Bone marrow (tissue), 2 donors: Measurements from ENCODE around the gene EIF2S1.
"Not testable (repeated sequence)": the region's sequence is repeated elsewhere in the genome, so short reads cannot be mapped to it uniquely, and the experiment has no call there.

ENCODE experiments used
- DNase-seq, 2 donors: peaks; one replicate each; lab custom pipeline; 2025; lab: John Stamatoyannopoulos, UW

Gene EIF2S1

GRCh38 chr14:67371247-67372148 lies 11.4 kb downstream of the EIF2S1 start:
- DNase-seq: no peak

GRCh38 chr14:67372833-67373232 lies 12.7 kb downstream of the EIF2S1 start:
- DNase-seq: no peak

DNA sequence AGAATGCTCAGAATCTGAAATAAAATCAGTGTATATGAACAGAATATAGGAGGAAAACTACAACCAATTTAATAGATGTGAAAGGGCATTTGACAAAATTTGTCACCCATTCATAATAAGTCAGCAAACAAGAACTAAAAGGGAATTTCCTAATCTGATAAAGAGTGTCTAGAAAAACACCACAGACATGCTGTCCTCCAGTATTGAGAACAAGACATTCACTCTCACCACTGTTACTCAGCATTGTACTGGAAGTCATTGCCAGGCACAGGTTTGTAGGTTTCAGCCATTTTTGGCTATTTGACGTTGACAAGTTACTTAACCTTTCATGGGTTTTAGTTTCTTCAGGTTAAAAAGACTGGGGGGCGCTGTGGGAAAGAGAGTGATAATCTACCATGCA lies 13.2 kb downstream of the EIF2S1 start:
- DNase-seq: no peak

GRCh38 chr14:67377916-67378315 lies 17.8 kb downstream of the EIF2S1 start:
- no peak for DNase-seq

GRCh38 chr14:67385120-67385519 lies 25.0 kb downstream of the EIF2S1 start:
- DNase-seq: no peak

DNA sequence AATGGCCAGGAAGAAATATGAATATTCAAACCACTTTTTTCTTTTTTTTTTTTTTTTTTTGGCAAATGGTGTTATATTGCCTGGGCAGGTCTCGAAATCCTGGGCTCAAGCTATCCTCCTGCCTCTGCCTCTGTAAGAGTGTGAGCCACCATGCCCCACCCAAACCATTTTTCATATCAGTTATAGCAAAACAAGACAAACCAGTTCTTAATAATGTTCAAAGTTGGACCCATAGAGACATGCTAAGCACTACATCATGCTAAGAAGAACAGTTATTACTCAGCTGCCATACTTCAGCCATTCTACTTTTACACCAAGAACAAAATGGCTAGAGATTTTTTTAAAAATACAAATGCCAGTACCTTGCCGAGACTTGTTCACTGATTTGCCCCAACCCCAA lies 25.5 kb downstream of the EIF2S1 start:
- DNase-seq: no peak

DNA sequence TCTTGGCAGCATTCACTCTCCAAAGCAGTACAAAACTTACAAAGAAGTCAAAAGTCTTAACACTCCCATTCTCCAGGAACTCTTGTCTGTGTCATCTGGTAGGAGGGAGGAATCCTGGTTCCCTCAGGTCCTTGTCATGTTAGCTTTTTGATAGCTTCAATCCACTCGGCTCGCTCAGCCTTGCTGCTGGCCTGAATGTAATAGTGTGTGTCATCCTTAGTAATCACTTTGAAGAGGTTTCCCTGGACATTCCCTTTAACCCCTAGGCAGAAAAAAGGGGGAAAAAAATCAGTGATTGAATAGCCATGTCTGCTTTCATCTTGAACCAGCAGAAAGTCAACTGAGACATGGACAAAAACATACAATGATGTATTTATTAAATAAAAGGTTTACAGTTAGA lies 27.1 kb downstream of the EIF2S1 start:
- DNase-seq: no peak

GRCh38 chr14:67389275-67389674 lies 29.1 kb downstream of the EIF2S1 start:
- DNase-seq: no peak

DNA sequence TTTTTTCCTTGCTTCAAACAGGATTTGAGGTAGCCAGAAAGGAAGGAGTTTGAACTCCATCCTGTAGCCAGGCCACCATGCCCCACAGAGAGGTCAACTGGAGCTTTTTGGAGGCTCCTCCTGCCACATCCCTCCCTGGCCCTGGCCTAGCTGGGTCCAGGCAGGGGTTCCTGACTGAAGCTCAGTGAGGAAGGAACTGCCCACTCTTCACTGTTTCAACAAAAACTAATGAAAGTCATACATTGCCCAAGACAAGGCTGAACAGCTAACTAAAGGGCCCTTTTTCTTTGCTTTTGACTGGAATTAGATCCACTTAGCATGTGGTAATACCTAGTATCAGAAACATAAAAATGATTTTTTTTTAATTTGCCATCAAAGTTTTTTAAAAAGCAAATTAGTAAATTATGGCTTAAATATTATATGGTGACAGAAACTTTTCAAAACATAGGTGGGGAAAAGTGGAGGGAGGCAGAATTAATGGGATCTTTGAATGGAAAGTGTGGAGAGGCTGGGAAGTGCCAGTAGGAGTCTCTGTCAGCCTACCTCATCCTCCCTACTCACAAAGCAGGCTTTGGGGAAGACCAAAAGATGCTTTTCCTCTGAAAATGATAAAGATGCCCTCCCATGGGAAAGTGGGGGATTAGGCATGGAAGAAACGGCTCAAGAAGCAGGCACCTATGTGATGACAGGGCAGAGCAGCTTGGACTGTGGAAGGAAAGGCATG lies 29.8 kb downstream of the EIF2S1 start:
- no peak for DNase-seq

DNA sequence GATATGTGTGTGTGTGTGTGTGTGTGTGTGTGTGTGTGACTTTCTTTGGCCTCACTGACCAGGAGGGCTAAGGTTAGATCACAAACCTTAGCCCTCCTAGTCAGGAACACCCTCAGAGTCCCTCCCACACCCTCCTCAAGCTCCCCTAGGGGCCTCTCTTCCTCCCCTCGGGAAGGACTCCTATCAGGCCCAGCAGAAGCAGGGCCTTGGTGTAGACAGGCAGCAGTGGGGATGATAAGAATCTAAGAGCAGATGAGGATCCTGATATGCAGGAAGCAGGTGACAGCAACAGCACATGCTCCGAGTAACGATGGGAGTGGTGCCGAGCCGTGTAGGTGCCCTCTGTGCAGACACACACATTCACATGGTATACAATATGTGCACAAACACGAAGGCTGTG lies 31.1 kb downstream of the EIF2S1 start:
- DNase-seq: peak in 1 of 2 donors; percentile 9

- DNase-seq: no peak
Measured at GRCh38 chr14:67392123-67392522, 32.0 kb downstream of the EIF2S1 start.

- no peak for DNase-seq
Measured at GRCh38 chr14:67392800-67393199, 32.7 kb downstream of the EIF2S1 start.

- DNase-seq: no peak
Measured at GRCh38 chr14:67393689-67394088, 33.6 kb downstream of the EIF2S1 start.

- no peak for DNase-seq
Measured at GRCh38 chr14:67395086-67395875, 35.2 kb downstream of the EIF2S1 start.

GRCh38 chr14:67395876-67396189 lies 35.7 kb downstream of the EIF2S1 start:
- no peak for DNase-seq

GRCh38 chr14:67396381-67396970 lies 36.3 kb downstream of the EIF2S1 start:
- DNase-seq: no peak

DNA sequence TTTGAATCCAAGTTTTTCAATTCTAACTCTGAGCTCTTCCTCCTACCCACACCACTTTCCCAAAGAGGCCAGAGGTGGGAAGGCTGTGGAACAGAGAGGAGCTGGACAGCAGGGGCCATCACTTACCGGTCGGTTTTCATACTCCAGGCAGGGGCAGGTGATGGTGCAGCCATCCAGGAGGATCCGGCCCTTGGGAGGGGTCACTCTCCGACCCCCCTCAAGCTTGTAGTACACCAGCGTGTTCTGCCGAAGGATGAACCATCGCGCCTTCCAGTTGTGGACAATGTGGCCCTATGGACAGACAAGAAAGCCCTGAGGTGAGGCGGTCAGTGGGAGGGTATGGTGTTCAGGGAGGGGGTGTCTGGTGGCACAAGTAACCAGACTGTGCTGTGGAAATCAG lies 37.4 kb downstream of the EIF2S1 start:
- no peak for DNase-seq

DNA sequence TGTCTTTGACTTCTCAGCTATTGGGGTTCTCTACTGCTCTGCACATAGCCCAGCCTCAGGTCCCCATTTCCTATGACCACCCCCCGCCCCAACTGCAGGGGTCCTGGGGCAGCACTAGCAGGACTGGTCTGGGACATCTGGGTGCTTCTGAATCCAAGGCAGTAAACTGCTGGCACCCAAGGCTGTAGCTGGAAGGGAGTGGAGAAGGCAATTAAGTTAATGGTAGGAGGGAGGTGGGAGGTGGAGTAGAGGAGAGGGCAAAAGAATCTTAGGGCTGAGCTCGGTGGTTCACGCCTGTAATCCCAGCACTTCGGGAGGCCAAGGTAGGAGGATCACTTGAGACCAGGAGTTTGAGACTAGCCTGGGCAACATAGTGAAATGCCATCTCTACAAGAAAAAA lies 40.3 kb downstream of the EIF2S1 start:
- no peak for DNase-seq

- DNase-seq: no peak
Measured at GRCh38 chr14:67405771-67406170, 45.6 kb downstream of the EIF2S1 start.

DNA sequence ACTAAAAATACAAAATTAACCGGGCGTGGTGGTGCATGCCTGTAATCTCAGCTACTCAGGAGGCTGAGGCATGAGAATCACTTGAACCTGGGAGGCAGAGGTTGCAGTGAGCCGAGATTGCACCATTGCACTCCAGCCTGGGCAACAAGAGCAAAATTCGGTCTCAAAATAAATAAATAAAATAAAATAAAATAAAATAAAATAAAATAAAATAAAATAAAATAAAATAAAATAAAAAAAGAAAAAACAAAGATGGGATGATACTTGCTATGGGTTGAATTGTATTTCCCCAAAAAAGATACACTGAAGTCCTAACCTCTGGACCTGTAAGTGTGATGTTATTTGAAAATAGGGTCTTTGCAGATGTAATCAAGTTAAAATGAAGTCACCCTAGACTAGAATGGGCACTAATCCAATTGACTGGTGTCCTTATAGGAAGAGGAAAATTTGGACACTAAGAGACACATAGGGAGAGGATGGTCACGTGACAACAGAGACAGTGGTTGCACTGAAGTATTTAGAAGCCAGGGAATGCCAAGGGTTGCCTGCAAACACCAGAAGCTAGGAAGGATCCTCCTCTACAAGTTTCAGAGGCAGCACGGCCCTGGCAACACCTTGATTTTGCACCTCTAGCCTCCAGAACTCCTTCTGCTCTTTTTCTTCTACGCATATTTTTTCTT lies 48.1 kb downstream of the EIF2S1 start:
- not testable (repeated sequence) for DNase-seq

DNA sequence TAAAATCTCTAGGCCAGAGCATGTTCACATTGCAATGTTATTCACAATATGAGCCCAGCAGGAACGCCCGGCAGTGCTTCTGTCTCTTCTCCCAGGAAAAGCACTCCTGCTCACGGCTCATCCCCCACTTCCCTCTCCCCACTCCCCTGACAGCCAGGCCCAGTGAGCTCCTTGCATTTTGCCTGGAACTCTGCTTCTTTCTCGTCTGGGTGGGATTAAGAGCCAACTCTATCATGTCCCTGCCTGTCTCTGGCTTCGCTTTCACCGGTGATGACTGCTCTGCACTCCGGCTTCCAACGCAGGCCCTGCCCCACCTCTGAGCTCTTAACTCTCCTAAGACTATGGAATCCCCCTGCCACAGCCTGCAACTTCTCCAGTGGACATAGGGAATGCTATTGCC lies 49.3 kb downstream of the EIF2S1 start:
- DNase-seq: no peak

- DNase-seq: no peak
Measured at GRCh38 chr14:67410313-67410712, 50.2 kb downstream of the EIF2S1 start.
